Mesendoderm (in vitro differentiated cells): ENCODE results near the gene RABEP2.

Experiments used
- DNase-seq: peaks from one replicate; pipeline ENCODE4 v3.0.0; 2013
- H2AK5ac ChIP-seq: 2 replicates; pipeline ENCODE4 v1.6.1; 2013; ENCODE audit warnings: low read length, inconsistent platforms
- H2BK120ac ChIP-seq: 2 replicates; pipeline ENCODE4 v1.6.1; 2013; ENCODE audit warnings: low read depth, mild to moderate bottlenecking, low read length, moderate library complexity, mixed read lengths
- H2BK15ac ChIP-seq: replicated peaks from 2 replicates; pipeline ENCODE4 v1.6.1; 2013; ENCODE audit warnings: low read depth, mild to moderate bottlenecking, moderate library complexity
- H2BK5ac ChIP-seq: 2 replicates; pipeline ENCODE4 v1.6.1; 2013; ENCODE audit warnings: low read length, inconsistent platforms
- H3K18ac ChIP-seq: 2 replicates; pipeline ENCODE4 v1.6.1; 2013; ENCODE audit warnings: mild to moderate bottlenecking, low read length, mixed read lengths
- H3K23ac ChIP-seq: one replicate; pipeline ENCODE4 v1.6.1; 2013; ENCODE audit warnings: low read length
- H3K27ac ChIP-seq: 2 replicates; pipeline ENCODE4 v1.5.1; 2013; ENCODE audit warnings: low read depth, mild to moderate bottlenecking, inconsistent platforms, low read length, moderate library complexity
- H3K27me3 ChIP-seq: 2 replicates; pipeline ENCODE4 v1.6.1; 2013; ENCODE audit warnings: low read length, control low read depth, mild to moderate bottlenecking, inconsistent platforms; ENCODE audit not compliant: insufficient read depth, poor library complexity
- H3K36me3 ChIP-seq: 2 replicates; pipeline ENCODE4 v1.6.1; 2013; ENCODE audit warnings: low read length, inconsistent platforms; ENCODE audit not compliant: control insufficient read depth, insufficient read depth
- H3K4ac ChIP-seq: one replicate; pipeline ENCODE4 v1.6.1; 2013; ENCODE audit warnings: low read depth, mild to moderate bottlenecking, low read length, moderate library complexity
- H3K4me1 ChIP-seq: 2 replicates; pipeline ENCODE4 v1.6.1; 2013; ENCODE audit warnings: low read depth, low read length, inconsistent platforms; ENCODE audit not compliant: control insufficient read depth
- H3K4me2 ChIP-seq: 2 replicates; pipeline ENCODE4 v1.6.1; 2013; ENCODE audit warnings: low read length
- H3K4me3 ChIP-seq: 2 replicates; pipeline ENCODE4 v1.5.1; 2013; ENCODE audit warnings: mild to moderate bottlenecking, low read length
- H3K56ac ChIP-seq: one replicate; pipeline ENCODE4 v1.6.1; 2013; ENCODE audit warnings: low read length
- H3K79me1 ChIP-seq: 2 replicates; pipeline ENCODE4 v1.6.1; 2013; ENCODE audit warnings: low read length, inconsistent platforms
- H3K79me2 ChIP-seq: 2 replicates; pipeline ENCODE4 v1.6.1; 2013; ENCODE audit warnings: mild to moderate bottlenecking, low read length; ENCODE audit not compliant: control insufficient read depth, insufficient read depth
- H3K9ac ChIP-seq: 2 replicates; pipeline ENCODE4 v1.6.1; 2013; ENCODE audit warnings: low read length, inconsistent platforms
- H4K5ac ChIP-seq: one replicate; pipeline ENCODE4 v1.6.1; 2013; ENCODE audit warnings: low read length
- H4K8ac ChIP-seq: one replicate; pipeline ENCODE4 v1.6.1; 2013; ENCODE audit warnings: low read depth, mild to moderate bottlenecking, control low read depth, low read length, moderate library complexity
- WGBS: extraction: QIAGEN DNeasy Blood & Tissue Kit; methylation state at CpG from one replicate; pipeline ENCODE4 v1.1.7; 2013; ENCODE audit warnings: low lambda C conversion rate, missing lambda C conversion rate; ENCODE audit not compliant: insufficient coverage; ENCODE audit errors: extremely low coverage; 5-methylcytosine and 5-hydroxymethylcytosine counted together

RABEP2 gene

GRCh38 chr16:28905800-28906372 lies 19.2 kb downstream of the RABEP2 start:
- WGBS: no CpG with 5 or more reads among the region's 24 CpGs
- H3K79me1 ChIP-seq: no peaks in the 10 kb centered on the region
- H3K4me2 ChIP-seq: no peak overlapping the region
- H3K9ac ChIP-seq: no peak overlapping the region
- no peak for DNase-seq
- no peak overlapping the region for H4K8ac ChIP-seq
- H3K4me1 ChIP-seq: no peaks in the 10 kb centered on the region
- no peak overlapping the region for H3K27ac ChIP-seq
- no peak overlapping the region for H3K4me3 ChIP-seq
- H4K5ac ChIP-seq: no peak overlapping the region
- no peak overlapping the region for H2BK5ac ChIP-seq
- H3K79me2 ChIP-seq: no peaks in the 10 kb centered on the region
- H3K23ac ChIP-seq: no peak overlapping the region
- no peak overlapping the region for H2BK120ac ChIP-seq
- H3K4ac ChIP-seq: no peak overlapping the region
- no peak overlapping the region for H3K56ac ChIP-seq
- H3K27me3 ChIP-seq: no peaks in the 10 kb centered on the region
- no peak overlapping the region for H3K18ac ChIP-seq
- H2BK15ac ChIP-seq: no peak overlapping the region
- no peaks in the 10 kb centered on the region for H3K36me3 ChIP-seq
- no peak overlapping the region for H2AK5ac ChIP-seq

DNA sequence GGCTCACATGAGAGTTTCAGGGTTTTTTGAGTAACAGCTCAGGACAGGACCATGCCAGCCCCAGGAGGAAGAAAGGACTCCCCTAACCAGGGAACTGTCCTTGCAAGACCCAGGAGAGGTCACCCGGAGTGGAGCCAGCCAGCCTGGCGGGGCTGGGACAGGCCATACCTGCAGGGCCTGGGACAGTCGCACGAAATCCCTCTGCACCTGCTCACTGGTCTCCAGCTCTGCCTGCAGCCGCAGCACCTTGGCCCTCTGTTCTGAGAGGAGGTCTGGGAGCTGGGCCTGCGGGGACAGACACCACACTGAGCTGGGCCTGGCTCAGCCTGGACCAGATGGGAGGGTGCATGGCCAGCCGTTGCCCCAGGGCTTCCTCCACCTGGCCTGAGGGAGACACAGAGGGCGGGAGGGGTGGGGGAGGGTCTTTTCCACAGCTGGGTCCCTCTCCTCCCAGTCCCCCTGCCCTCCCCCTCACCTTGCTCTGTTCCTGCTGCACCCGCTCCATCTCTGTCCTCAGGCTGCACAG lies 19.7 kb downstream of the RABEP2 start:
- no peak overlapping the region for H3K4me2 ChIP-seq
- no peaks in the 10 kb centered on the region for H3K79me1 ChIP-seq
- H3K23ac ChIP-seq: no peak overlapping the region
- H3K36me3 ChIP-seq: no peaks in the 10 kb centered on the region
- H3K9ac ChIP-seq: no peak overlapping the region
- no peak overlapping the region for H3K4me3 ChIP-seq
- H2BK5ac ChIP-seq: no peak overlapping the region
- H3K56ac ChIP-seq: no peak overlapping the region
- H4K5ac ChIP-seq: no peak overlapping the region
- H3K27me3 ChIP-seq: no peaks in the 10 kb centered on the region
- H3K4me1 ChIP-seq: no peaks in the 10 kb centered on the region
- no peak overlapping the region for H3K18ac ChIP-seq
- H2AK5ac ChIP-seq: no peak overlapping the region
- no peak overlapping the region for H3K4ac ChIP-seq
- H4K8ac ChIP-seq: no peak overlapping the region
- H2BK15ac ChIP-seq: no peak overlapping the region
- no peak overlapping the region for H3K27ac ChIP-seq
- no peak overlapping the region for H2BK120ac ChIP-seq
- WGBS: no CpG with 5 or more reads among the region's 9 CpGs
- H3K79me2 ChIP-seq: no peaks in the 10 kb centered on the region
- no peak for DNase-seq

- Histone ChIP-seq H3K18ac (no peak overlapping the region), H3K79me2 (no peaks in the 10 kb centered on the region), H3K27ac (no peak overlapping the region), H3K27me3 (no peaks in the 10 kb centered on the region), H3K4me2 (no peak overlapping the region), H2BK15ac (no peak overlapping the region), H3K56ac (no peak overlapping the region), H4K5ac (no peak overlapping the region), H3K9ac (no peak overlapping the region), H3K4me3 (no peak overlapping the region), H3K36me3 (no peaks in the 10 kb centered on the region), H3K4ac (no peak overlapping the region), H2BK120ac (no peak overlapping the region), H3K23ac (no peak overlapping the region), H2BK5ac (no peak overlapping the region), H2AK5ac (no peak overlapping the region), H4K8ac (no peak overlapping the region), H3K79me1 (no peaks in the 10 kb centered on the region), H3K4me1 (no peaks in the 10 kb centered on the region)
- no peak for DNase-seq
- no CpG with 5 or more reads among the region's 16 CpGs for WGBS
Measured at GRCh38 chr16:28904828-28905227, 20.2 kb downstream of the RABEP2 start.

GRCh38 chr16:28904363-28904762 lies 20.7 kb downstream of the RABEP2 start:
- Histone ChIP-seq H3K18ac (no peak overlapping the region), H2BK5ac (no peak overlapping the region), H3K9ac (no peak overlapping the region), H3K79me2 (no peaks in the 10 kb centered on the region), H3K27me3 (no peaks in the 10 kb centered on the region), H3K27ac (no peak overlapping the region), H3K4ac (no peak overlapping the region), H3K79me1 (no peaks in the 10 kb centered on the region), H3K56ac (no peak overlapping the region), H3K23ac (no peak overlapping the region), H4K8ac (no peak overlapping the region), H3K4me1 (no peaks in the 10 kb centered on the region), H3K36me3 (no peaks in the 10 kb centered on the region), H2BK15ac (no peak overlapping the region), H3K4me3 (no peak overlapping the region), H2AK5ac (no peak overlapping the region), H3K4me2 (no peak overlapping the region), H2BK120ac (no peak overlapping the region), H4K5ac (no peak overlapping the region)
- DNase-seq: no peak
- WGBS: no CpG with 5 or more reads among the region's 14 CpGs

GRCh38 chr16:28903344-28904042 lies 21.5 kb downstream of the RABEP2 start:
- Histone ChIP-seq H3K79me2 (no peaks in the 10 kb centered on the region), H3K18ac (no peak overlapping the region), H3K4me2 (no peak overlapping the region), H3K4ac (no peak overlapping the region), H3K27me3 (no peaks in the 10 kb centered on the region), H3K4me3 (no peak overlapping the region), H4K5ac (no peak overlapping the region), H2AK5ac (no peak overlapping the region), H2BK120ac (no peak overlapping the region), H3K27ac (no peak overlapping the region), H3K79me1 (no peaks in the 10 kb centered on the region), H3K36me3 (no peaks in the 10 kb centered on the region), H4K8ac (no peak overlapping the region), H2BK5ac (no peak overlapping the region), H2BK15ac (no peak overlapping the region), H3K23ac (no peak overlapping the region), H3K9ac (no peak overlapping the region), H3K56ac (no peak overlapping the region), H3K4me1 (no peaks in the 10 kb centered on the region)
- no CpG with 5 or more reads among the region's 29 CpGs for WGBS
- no peak for DNase-seq
